Smooth muscle cell (in vitro differentiated cells): ENCODE data around the gene EMX2. TPM values are rescaled to one million over a fixed set of nuclear protein-coding genes. Genes with fewer than 3 reads are reported as not detected.

Experiments used
- DNase-seq: peaks from one replicate; lab custom pipeline; 2025; ENCODE audit not compliant: unreplicated experiment; lab: John Stamatoyannopoulos, UW
- H2AFZ ChIP-seq: fragments of 200-600 bp; sonication (generic); 2 replicates; pipeline ENCODE4 v1.6.0; 2016; ENCODE audit warnings: antibody characterized with exemption, low read depth, mild to moderate bottlenecking
- H3F3A ChIP-seq: fragments of 200-600 bp; sonication (generic); 2 replicates; pipeline ENCODE4 v1.6.0; 2017; ENCODE audit warnings: antibody characterized with exemption, low read depth
- H3K27ac ChIP-seq: fragments of 200-600 bp; sonication (generic); 2 replicates; pipeline ENCODE4 v1.5.1; 2016; ENCODE audit warnings: low read depth, mild to moderate bottlenecking
- H3K27me3 ChIP-seq: fragments of 200-600 bp; sonication (generic); 2 replicates; pipeline ENCODE4 v1.6.1; 2016; ENCODE audit warnings: low read depth, mild to moderate bottlenecking
- H3K36me3 ChIP-seq: fragments of 200-600 bp; sonication (generic); 2 replicates; pipeline ENCODE4 v1.5.1; 2016; ENCODE audit warnings: low read depth
- H3K4me1 ChIP-seq: fragments of 200-600 bp; sonication (generic); 2 replicates; pipeline ENCODE4 v1.5.1; 2016; ENCODE audit warnings: low read depth
- H3K4me2 ChIP-seq: fragments of 200-600 bp; sonication (generic); 2 replicates; pipeline ENCODE4 v1.6.0; 2016; ENCODE audit warnings: mild to moderate bottlenecking
- H3K4me3 ChIP-seq: fragments of 200-600 bp; sonication (generic); 2 replicates; pipeline ENCODE4 v1.5.1; 2016; ENCODE audit warnings: mild to moderate bottlenecking
- H3K79me2 ChIP-seq: fragments of 200-600 bp; sonication (generic); 2 replicates; pipeline ENCODE4 v1.6.0; 2016; ENCODE audit warnings: low read depth, mild to moderate bottlenecking
- H3K9ac ChIP-seq: fragments of 200-600 bp; sonication (generic); 2 replicates; pipeline ENCODE4 v1.6.0; 2016; ENCODE audit warnings: low read depth
- H3K9me3 ChIP-seq: fragments of 200-600 bp; sonication (generic); replicated peaks from 2 replicates; pipeline ENCODE4 v1.5.1; 2016; ENCODE audit warnings: low read depth
- H4K20me1 ChIP-seq: fragments of 200-600 bp; sonication (generic); 2 replicates; pipeline ENCODE4 v1.6.0; 2016; ENCODE audit warnings: low read depth
- WGBS: methylation state at CpG from one replicate; pipeline ENCODE4 v1.1.7; 2016; ENCODE audit warnings: low lambda C conversion rate; 5-methylcytosine and 5-hydroxymethylcytosine counted together
- polyA plus RNA-seq: library from polyadenylated mRNA; unstranded; fragments of >200 nt; fragmentation: Nextera tagmentation; extraction: Ambion mirVana; gene quantifications from 2 replicates; pipeline ENCODE4 v1.2.1, GENCODE V29; 2016
- total RNA-seq: library from RNA; depleted of rRNA; stranded (reverse); fragments of >200 nt; gene quantifications from 2 replicates; pipeline ENCODE4 v1.2.3, GENCODE V29; 2014
- TF ChIP-seq, protein P1 (sequence below): fragments of 200-600 bp; sonication (generic); IDR thresholded peaks from 2 replicates; pipeline ENCODE4 v1.5.1; 2017; ENCODE audit warnings: borderline replicate concordance, mild to moderate bottlenecking, antibody characterized with exemption; ENCODE audit not compliant: insufficient read depth, poor library complexity, severe bottlenecking

Gene EMX2
- total and polyA plus RNA-seq, 2 experiments from 2014 or later: 0.27 TPM; not detected in 1

DNA sequence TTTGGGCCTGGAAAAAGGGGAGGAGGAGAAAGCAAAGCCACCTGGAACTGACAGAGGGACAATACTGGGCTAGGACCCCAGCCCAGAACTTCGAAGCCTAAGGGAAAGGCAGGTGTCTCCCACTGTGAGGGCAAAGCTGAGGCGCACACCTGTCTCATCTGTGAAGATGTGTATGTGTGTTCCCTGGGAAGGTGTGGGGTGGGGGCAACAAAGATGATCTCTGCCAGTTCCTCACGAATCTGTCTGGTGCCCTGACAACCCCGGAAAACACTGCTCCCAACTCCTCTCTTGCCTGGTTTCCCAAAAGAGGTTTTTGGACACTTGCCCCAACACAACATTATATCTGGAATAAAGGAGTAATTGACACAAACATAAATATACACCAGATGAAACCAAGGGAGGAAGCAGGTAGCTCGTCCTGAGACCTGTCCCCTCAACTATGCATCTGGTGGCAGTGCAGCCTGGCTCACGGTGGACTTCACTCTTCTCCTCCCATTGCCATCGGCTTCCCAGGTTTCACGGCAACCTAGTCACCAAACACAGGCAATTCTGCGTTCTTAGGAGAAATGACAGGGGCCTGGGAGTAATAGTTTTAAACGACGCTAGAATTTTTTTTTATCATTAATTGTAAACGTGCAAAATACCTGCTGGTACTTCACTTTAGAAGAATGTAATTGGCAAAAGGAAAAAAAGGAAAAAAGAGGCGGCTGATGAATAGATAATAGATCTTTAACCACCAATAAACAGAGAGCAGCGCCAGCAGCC lies 1.7 kb upstream of the EMX2 start:
- no peaks in the 10 kb centered on the region for H4K20me1 ChIP-seq
- H3K4me1 ChIP-seq: peaks cover 25% of the 10 kb centered on the region
- H3K79me2 ChIP-seq: no peaks in the 10 kb centered on the region
- no peak overlapping the region for H2AFZ ChIP-seq
- DNase-seq: no peak
- H3K4me3 ChIP-seq: no peak overlapping the region
- 20% methylated on average over 14 of the region's 14 CpGs for WGBS
- no peaks in the 10 kb centered on the region for H3K9me3 ChIP-seq
- no peak overlapping the region for H3K27ac ChIP-seq
- TF ChIP-seq, protein P1, sequence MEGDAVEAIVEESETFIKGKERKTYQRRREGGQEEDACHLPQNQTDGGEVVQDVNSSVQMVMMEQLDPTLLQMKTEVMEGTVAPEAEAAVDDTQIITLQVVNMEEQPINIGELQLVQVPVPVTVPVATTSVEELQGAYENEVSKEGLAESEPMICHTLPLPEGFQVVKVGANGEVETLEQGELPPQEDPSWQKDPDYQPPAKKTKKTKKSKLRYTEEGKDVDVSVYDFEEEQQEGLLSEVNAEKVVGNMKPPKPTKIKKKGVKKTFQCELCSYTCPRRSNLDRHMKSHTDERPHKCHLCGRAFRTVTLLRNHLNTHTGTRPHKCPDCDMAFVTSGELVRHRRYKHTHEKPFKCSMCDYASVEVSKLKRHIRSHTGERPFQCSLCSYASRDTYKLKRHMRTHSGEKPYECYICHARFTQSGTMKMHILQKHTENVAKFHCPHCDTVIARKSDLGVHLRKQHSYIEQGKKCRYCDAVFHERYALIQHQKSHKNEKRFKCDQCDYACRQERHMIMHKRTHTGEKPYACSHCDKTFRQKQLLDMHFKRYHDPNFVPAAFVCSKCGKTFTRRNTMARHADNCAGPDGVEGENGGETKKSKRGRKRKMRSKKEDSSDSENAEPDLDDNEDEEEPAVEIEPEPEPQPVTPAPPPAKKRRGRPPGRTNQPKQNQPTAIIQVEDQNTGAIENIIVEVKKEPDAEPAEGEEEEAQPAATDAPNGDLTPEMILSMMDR: no peak
- no peaks in the 10 kb centered on the region for H3F3A ChIP-seq
- H3K4me2 ChIP-seq: no peak overlapping the region
- no peaks in the 10 kb centered on the region for H3K36me3 ChIP-seq
- peaks cover 99% of the 10 kb centered on the region for H3K27me3 ChIP-seq
- no peak overlapping the region for H3K9ac ChIP-seq

DNA sequence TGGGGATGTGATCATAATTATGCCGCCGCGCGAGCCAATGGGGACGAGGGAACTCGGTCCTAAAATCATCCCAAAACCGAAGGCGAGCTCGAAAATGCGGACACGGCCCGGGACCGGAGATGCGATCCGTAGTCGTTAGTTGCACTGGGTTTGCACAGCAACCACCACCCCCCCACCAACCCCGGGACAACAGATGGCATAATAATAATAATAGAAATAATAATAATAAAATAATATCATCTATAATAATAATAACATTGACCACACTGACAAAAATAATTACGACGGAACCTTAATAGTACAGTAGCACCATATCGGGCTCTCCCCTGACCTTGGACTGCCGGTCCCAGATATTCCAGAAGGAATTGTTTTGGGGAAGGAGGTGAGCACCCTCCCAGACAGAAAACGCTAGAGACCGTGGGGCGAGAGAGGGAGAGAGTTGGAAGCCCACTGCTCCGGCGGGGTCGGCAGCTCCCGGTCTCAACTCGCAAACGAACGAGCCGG lies 1.1 kb upstream of the EMX2 start:
- H3K36me3 ChIP-seq: no peaks in the 10 kb centered on the region
- DNase-seq: no peak

GRCh38 chr10:117541909-117542705 lies 439 bp upstream of the EMX2 start:
- peak overlapping the region; percentile 69 for H2AFZ ChIP-seq
- no peaks in the 10 kb centered on the region for H3F3A ChIP-seq
- TF ChIP-seq, protein P1: no peak
- no peaks in the 10 kb centered on the region for H3K9me3 ChIP-seq
- no peak overlapping the region for H3K9ac ChIP-seq
- no peaks in the 10 kb centered on the region for H3K36me3 ChIP-seq
- no peak for DNase-seq
- no peaks in the 10 kb centered on the region for H3K79me2 ChIP-seq
- peak overlapping the region; percentile 42 for H3K4me3 ChIP-seq
- peaks cover 22% of the 10 kb centered on the region for H3K4me1 ChIP-seq
- WGBS: 2% methylated on average over 49 of the region's 62 CpGs
- H3K4me2 ChIP-seq: peak overlapping the region; percentile 89
- no peaks in the 10 kb centered on the region for H4K20me1 ChIP-seq
- H3K27ac ChIP-seq: no peak overlapping the region
- peaks cover 99% of the 10 kb centered on the region for H3K27me3 ChIP-seq

More for the DNA sequence above, 1.1 kb upstream of the EMX2 start:
- H3K27me3 ChIP-seq: peaks cover 99% of the 10 kb centered on the region
- H3K4me1 ChIP-seq: peaks cover 21% of the 10 kb centered on the region
- WGBS: 3% methylated on average over 32 of the region's 32 CpGs
- TF ChIP-seq, protein P1: no peak
- H3F3A ChIP-seq: no peaks in the 10 kb centered on the region
- H4K20me1 ChIP-seq: no peaks in the 10 kb centered on the region
- no peaks in the 10 kb centered on the region for H3K9me3 ChIP-seq
- H3K27ac ChIP-seq: no peak overlapping the region
- no peak overlapping the region for H2AFZ ChIP-seq
- H3K4me3 ChIP-seq: peak overlapping the region; percentile 42
- peak overlapping the region; percentile 89 for H3K4me2 ChIP-seq
- H3K79me2 ChIP-seq: no peaks in the 10 kb centered on the region
- no peak overlapping the region for H3K9ac ChIP-seq
